Nephron progenitor cell (in vitro differentiated cells): ENCODE data around the gene ADAM23.

ENCODE experiments used
- DNase-seq: peaks from one replicate; pipeline ENCODE4 v3.0.0; 2021
- H3K27ac Mint-ChIP-seq: 2 replicates; pipeline ENCODE4 v1.8.0; 2021; ENCODE audit warnings: mild to moderate bottlenecking, moderate library complexity, mixed read lengths
- H3K27me3 Mint-ChIP-seq: 2 replicates; pipeline ENCODE4 v1.8.0; 2021; ENCODE audit warnings: mild to moderate bottlenecking, low read depth, mixed read lengths; ENCODE audit not compliant: poor library complexity
- H3K36me3 Mint-ChIP-seq: 2 replicates; pipeline ENCODE4 v1.8.0; 2021; ENCODE audit warnings: low read depth, mixed read lengths
- H3K4me1 Mint-ChIP-seq: 2 replicates; pipeline ENCODE4 v1.8.0; 2021; ENCODE audit warnings: mixed read lengths
- H3K4me3 Mint-ChIP-seq: 2 replicates; pipeline ENCODE4 v1.8.0; 2021; ENCODE audit warnings: mild to moderate bottlenecking, moderate library complexity, mixed read lengths
- H3K9me3 Mint-ChIP-seq: 2 replicates; pipeline ENCODE4 v1.8.0; 2021; ENCODE audit warnings: mild to moderate bottlenecking, moderate library complexity, mixed read lengths
- CTCF ChIP-seq: fragments of 200-600 bp; sonication (generic); IDR thresholded peaks from 2 replicates; pipeline ENCODE4 v1.5.0; 2021; ENCODE audit warnings: antibody characterized with exemption

Gene ADAM23

GRCh38 chr2:206435742-206436141 is 7.6 kb upstream of the ADAM23 start:
- no peak for DNase-seq
- Mint-ChIP-seq H3K4me1 (no peaks in the 10 kb centered on the region), H3K27me3 (peaks cover 19% of the 10 kb centered on the region), H3K36me3 (no peaks in the 10 kb centered on the region), H3K27ac (no peak overlapping the region), H3K4me3 (no peak overlapping the region), H3K9me3 (no peaks in the 10 kb centered on the region)
- no peak for TF ChIP-seq CTCF

GRCh38 chr2:206438196-206438724 is 5.1 kb upstream of the ADAM23 start:
- Mint-ChIP-seq H3K36me3 (no peaks in the 10 kb centered on the region), H3K4me1 (peaks cover 12% of the 10 kb centered on the region), H3K4me3 (no peak overlapping the region), H3K27ac (no peak overlapping the region), H3K9me3 (no peaks in the 10 kb centered on the region), H3K27me3 (peaks cover 40% of the 10 kb centered on the region)
- no peak for DNase-seq
- TF ChIP-seq CTCF = no peak

DNA sequence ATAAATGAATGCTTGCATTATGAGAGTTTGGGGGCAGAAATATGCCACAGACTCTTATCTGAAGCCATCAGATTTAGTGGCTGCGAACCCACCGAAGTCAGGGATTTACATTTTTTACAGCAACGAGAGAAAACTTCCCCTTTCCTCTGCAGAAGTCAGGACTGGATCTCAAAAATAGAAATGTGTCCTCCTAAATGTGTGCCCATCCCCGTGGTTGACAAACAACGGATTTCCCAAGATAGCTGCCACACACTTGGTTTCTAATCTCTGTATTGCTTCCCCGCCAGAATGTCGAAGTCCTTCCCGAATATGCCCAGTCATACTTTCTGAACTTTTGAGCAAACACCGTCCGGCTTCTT is 879 bp upstream of the ADAM23 start:
- no peak overlapping the region for H3K27ac Mint-ChIP-seq
- H3K4me1 Mint-ChIP-seq = peaks cover 30% of the 10 kb centered on the region
- H3K9me3 Mint-ChIP-seq = no peaks in the 10 kb centered on the region
- peak overlapping the region; percentile 91 for H3K4me3 Mint-ChIP-seq
- H3K36me3 Mint-ChIP-seq = no peaks in the 10 kb centered on the region
- DNase-seq = no peak
- peaks cover 53% of the 10 kb centered on the region for H3K27me3 Mint-ChIP-seq
- TF ChIP-seq CTCF = no peak

- Mint-ChIP-seq H3K4me3 (peak overlapping the region; percentile 92), H3K27me3 (peaks cover 53% of the 10 kb centered on the region), H3K36me3 (peaks cover 4% of the 10 kb centered on the region), H3K4me1 (peaks cover 30% of the 10 kb centered on the region), H3K9me3 (no peaks in the 10 kb centered on the region), H3K27ac (no peak overlapping the region)
- TF ChIP-seq CTCF = no peak
- peak; percentile 68 for DNase-seq
These were observed 599 bp downstream of the ADAM23 start for GRCh38 chr2:206443735-206444527.

- no peak for TF ChIP-seq CTCF
- Mint-ChIP-seq H3K4me1 (peaks cover 30% of the 10 kb centered on the region), H3K27ac (no peak overlapping the region), H3K36me3 (peaks cover 4% of the 10 kb centered on the region), H3K27me3 (peaks cover 41% of the 10 kb centered on the region), H3K4me3 (no peak overlapping the region), H3K9me3 (no peaks in the 10 kb centered on the region)
- no peak for DNase-seq
These were observed 2.6 kb downstream of the ADAM23 start for GRCh38 chr2:206445948-206446347.

- Mint-ChIP-seq H3K27ac (no peak overlapping the region), H3K27me3 (peaks cover 4% of the 10 kb centered on the region), H3K36me3 (peaks cover 4% of the 10 kb centered on the region), H3K9me3 (no peaks in the 10 kb centered on the region), H3K4me3 (no peak overlapping the region), H3K4me1 (peaks cover 4% of the 10 kb centered on the region)
- DNase-seq = no peak
- TF ChIP-seq CTCF = no peak
These were observed 8.9 kb downstream of the ADAM23 start for GRCh38 chr2:206452242-206452641.
